GM19452 (cell line): Measurements from ENCODE around the gene USP24.
"Not testable (repeated sequence)": the region's sequence is repeated elsewhere in the genome, so short reads cannot be mapped to it uniquely, and the experiment has no call there.

Experiments
- ATAC-seq: cut with Tn5 transposase; IDR thresholded peaks from one replicate; pipeline ENCODE4 v1.9.1; 2021; ENCODE audit not compliant: unreplicated experiment

USP24 gene

GRCh38 chr1:55127827-55128343 lies 87.3 kb downstream of the USP24 start:
- peak; percentile 76 for ATAC-seq

- ATAC-seq: no peak
Observed at GRCh38 chr1:55124470-55124869, 90.7 kb downstream of the USP24 start.

- ATAC-seq: no peak
Observed at GRCh38 chr1:55120538-55120937, 94.6 kb downstream of the USP24 start.

- no peak for ATAC-seq
Observed at GRCh38 chr1:55118651-55119329, 96.4 kb downstream of the USP24 start.

GRCh38 chr1:55117941-55118340 lies 97.2 kb downstream of the USP24 start:
- no peak for ATAC-seq

GRCh38 chr1:55109005-55109404 lies 106.2 kb downstream of the USP24 start:
- ATAC-seq: not testable (repeated sequence)

GRCh38 chr1:55107101-55107500 lies 108.1 kb downstream of the USP24 start:
- no peak for ATAC-seq

- no peak for ATAC-seq
Observed at GRCh38 chr1:55103891-55104290, 111.3 kb downstream of the USP24 start.

- no peak for ATAC-seq
Observed at GRCh38 chr1:55095095-55095494, 120.1 kb downstream of the USP24 start.

GRCh38 chr1:55092475-55092874 lies 122.7 kb downstream of the USP24 start:
- no peak for ATAC-seq

GRCh38 chr1:55089683-55090082 lies 125.5 kb downstream of the USP24 start:
- ATAC-seq: no peak

- ATAC-seq: no peak
Observed at GRCh38 chr1:55088413-55088812, 126.8 kb downstream of the USP24 start.

GRCh38 chr1:55087439-55087838 lies 127.7 kb downstream of the USP24 start:
- ATAC-seq: no peak

- ATAC-seq: no peak
Observed at GRCh38 chr1:55084257-55084656, 130.9 kb downstream of the USP24 start.

- no peak for ATAC-seq
Observed at GRCh38 chr1:55081905-55082296, 133.3 kb downstream of the USP24 start.

- no peak for ATAC-seq
Observed at GRCh38 chr1:55081188-55081904, 133.8 kb downstream of the USP24 start.

GRCh38 chr1:55079651-55080050 lies 135.5 kb downstream of the USP24 start:
- ATAC-seq: no peak

- no peak for ATAC-seq
Observed at GRCh38 chr1:55078470-55078869, 136.7 kb downstream of the USP24 start.

- no peak for ATAC-seq
Observed at GRCh38 chr1:55076356-55076755, 138.8 kb downstream of the USP24 start.

GRCh38 chr1:55074455-55074854 lies 140.7 kb downstream of the USP24 start:
- no peak for ATAC-seq

- ATAC-seq: peak; percentile 61
Observed at GRCh38 chr1:55073187-55073916, 141.8 kb downstream of the USP24 start.

- ATAC-seq: no peak
Observed at GRCh38 chr1:55071477-55071876, 143.7 kb downstream of the USP24 start.
